ENCODE measurements around the gene NFIX.
"Not testable (repeated sequence)": the region's sequence is repeated elsewhere in the genome, so short reads cannot be mapped to it uniquely, and the experiment has no call there.

NFIX gene

DNA sequence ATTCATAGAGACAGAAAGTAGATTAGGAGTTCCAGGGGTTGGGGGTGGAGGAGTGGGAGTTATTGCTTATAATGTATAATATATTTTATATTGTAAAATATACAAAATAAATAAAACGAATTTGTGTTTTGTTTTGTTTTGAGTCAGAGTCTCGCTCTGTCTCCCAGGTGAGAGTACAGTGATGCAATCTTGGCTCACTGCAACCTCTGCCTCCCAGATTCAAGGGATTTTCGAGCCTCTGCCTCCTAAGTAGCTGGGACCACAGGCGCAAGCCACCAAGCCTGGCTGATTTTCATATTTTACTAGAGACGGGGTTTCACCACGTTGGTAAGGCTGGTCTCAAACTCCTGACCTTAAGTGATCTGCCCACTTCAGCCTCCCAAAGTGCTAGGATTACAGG, 35.8 kb upstream of the NFIX start:
- DNase-seq (ENCODE audit: low spot score) = no peak

DNA sequence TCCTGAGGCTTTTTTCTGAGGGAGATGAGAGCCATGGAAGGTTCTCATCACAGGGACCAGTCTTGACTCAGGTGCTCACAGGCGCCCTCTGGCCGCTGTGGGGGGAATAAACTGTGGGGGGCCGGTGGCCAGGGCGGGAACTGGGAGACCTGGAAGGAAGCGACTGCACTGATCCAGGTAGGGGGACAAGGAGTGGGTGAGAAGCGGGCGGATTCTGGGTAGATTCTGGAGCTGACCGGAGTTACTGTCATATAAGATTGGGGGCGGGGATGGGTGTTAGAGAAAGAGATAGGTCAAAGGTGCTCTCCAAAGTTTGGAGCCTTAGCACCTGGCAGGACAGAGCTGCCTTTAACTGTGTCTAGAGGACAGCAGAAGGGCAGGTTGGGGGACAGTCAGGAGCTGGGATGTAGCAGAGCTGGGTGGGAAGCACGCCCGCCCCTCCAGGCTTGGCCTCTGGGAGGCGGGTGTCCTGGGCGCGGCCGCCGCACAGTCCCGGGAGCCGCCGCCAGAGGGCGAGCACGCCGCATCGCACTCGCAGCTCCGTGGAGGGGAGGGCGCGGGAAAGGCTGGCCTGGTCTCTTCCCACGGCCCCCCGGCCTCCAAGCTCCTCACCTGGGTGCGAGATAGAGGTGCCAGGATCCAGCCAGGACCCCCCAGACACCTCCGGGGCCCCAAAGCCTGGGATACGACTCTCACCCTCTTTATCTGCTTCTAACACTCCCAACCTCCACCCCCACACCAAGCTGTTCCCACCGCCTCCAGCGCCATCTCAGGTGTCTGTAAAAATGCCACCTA, 30.1 kb upstream of the NFIX start:
- DNase-seq (ENCODE audit: low spot score) = peak; percentile 74

DNA sequence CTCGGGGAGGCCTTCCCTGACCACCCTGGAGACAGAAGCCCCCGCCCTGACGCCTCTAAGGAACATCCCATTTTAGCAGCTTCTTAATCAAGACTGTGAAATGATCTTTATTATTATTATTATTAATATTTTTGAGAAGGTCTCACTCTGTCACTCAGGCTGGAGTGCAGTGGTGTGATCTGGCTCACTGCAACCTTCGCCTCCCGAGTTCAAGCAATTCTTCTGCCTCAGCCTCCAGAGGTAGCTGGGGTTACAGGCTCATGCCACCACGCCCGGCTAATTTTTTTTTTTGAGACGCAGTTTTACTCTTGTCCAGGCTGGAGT, 29.5 kb upstream of the NFIX start:
- no peak for DNase-seq (ENCODE audit: low spot score)

DNA sequence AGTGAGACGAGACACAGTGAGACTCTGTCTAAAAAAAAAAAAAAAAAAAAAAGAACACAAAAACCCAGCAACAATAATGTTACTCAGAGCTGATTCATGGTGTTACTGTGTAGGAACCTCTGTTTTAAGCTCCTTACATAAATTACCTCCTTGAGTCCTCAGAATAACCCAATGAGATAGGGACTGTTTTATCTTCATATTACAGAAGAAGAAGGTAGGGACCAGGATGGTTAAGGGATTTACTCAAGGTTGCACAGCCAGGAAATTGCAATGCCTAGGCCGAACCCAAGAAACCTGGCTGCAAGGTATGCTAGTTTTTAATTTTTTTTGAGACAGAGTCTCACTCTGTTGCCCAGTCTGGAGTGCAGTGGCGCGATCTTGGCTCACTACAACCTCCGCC, 27.4 kb upstream of the NFIX start:
- no peak for DNase-seq (ENCODE audit: low spot score)

DNA sequence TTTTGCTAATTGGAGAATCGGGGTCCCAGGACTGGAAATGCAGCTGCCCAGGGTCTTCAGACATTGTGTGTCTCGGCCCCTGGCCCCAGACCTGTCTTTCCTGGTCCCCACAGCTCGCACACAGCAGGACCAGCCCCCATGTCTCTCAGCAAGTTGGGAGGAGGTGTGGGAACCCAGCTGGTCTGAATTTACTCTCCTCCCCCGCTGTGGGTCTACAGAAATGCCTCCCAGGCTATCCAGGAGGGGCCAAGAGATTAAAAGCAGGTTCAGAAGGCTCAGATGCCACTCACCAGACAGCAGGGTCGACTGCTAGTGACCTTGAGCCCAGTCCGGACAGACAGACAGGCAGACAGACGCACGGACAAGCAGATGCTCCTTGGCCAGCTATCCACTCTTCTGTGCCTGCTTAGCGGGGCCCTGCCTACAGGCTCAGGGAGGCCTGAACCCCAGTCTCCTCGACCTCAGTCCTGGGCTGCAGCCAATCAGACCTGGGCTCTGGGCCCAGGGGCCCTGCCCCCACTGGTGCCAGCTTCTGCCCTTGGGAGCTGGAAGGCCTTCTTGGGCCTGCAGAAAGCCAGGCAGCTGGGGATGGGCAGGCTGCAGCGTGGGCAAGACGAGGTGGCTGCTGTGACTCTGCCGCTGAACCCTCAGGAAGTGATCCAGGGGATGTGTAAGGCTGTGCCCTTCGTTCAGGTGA, 25.8 kb upstream of the NFIX start, which contains the start of gene DAND5:
Gene DAND5, plus strand, starts transcription at position 285 of the 697 bp plus-strand sequence. Its CDS starts 85 bp downstream, at position 370.
- DNase-seq (ENCODE audit: low spot score) = no peak

DNA sequence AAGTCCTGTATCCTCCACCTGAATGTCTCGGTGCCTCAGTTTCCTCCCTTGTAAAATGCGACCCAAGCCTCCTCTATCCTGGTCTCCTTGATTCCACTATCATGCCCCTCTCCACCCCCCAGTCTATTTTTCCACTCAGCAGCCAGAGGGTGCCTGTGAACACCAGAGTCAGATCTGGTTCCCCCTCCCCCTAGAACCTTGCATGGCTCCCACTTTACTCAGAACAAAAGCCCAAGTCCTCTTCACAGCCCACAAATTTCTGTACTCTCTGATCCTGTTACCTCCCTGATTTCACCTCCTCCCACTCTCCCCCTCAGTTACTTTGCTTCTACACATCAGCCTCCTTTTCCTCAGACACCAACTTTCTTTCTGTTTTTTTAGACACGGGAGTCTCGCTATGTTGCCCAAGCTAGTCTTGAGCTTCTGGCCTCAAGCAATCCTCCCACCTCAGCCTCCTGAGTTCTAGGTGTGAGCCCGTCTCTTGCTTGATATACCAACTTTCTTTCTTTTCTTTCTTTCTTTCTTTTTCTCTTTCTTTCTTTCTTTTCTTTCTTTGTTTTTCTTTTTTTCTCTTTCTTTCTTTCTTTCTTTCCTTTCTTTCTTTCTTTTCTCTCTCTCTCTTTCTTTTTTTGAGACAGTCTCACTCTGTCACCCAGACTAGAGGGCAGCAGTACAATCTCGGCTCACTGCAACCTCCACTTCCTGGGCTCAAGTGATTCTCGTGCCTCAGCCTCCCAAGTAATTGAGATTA, 25.0 kb upstream of the NFIX start:
- DNase-seq (ENCODE audit: low spot score) = no peak

DNA sequence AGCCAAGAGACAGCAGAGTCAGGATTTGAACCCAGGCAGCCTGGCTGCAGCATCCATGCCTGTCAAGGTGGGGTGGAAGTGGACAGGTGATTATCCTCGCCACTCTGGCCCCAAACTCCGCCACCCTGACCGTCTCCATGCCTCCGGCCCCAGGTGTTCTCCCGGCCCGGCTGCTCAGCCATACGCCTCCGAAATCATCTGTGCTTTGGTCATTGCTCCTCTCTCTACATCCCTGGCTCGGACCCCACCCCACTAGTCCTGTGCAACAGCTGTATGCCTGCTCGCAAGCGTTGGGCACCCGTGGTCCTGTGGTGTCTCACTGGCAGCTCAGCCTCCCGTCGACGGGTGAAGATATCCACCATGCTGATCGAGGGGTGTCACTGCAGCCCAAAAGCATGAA, 22.0 kb upstream of the NFIX start:
- no peak for DNase-seq (ENCODE audit: low spot score)

DNA sequence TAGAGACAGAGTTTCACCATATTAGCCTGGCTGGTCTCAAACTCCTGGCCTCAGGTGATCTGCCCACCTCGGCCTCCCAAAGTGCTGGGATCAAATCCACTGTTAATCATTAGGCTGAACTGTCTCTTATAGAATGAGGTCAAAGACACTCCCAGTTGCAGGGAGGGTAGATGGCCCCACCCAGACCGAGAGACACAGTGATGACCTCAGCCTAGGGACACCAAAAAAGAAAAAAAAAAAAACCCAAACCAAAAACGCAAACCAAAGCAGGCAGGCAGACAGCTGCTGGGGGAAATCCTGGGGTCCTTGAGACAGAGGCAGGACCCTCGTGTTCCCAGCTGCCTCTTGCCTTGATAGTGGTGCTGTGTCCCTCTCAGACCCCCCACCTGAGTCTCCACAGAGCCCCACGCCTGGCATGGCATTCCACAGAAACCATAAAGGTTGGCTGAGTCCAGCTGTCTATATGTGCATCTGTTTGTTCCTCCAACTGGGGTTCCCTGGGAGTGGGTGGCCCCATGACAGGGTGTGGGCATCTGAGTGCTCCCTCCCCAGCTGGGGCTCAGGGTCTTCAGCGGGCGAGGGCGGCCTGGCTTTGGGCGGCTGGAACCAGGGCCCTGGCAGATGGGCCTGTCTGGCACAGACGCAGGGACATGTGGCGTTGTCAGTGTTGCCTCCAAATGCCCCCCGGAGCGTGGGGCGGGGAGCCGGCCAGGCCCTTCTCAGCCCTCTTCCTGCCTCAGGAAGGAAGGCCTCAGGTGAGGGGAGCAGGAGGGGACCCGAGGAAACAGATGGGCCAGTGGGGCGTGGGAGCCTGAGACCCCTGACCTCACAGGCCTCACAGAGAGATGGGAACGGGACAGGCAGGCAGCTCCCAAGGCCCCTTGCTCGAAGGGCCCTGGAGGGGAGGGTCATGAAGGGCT, 20.7 kb upstream of the NFIX start:
- no peak for DNase-seq (ENCODE audit: low spot score)

DNA sequence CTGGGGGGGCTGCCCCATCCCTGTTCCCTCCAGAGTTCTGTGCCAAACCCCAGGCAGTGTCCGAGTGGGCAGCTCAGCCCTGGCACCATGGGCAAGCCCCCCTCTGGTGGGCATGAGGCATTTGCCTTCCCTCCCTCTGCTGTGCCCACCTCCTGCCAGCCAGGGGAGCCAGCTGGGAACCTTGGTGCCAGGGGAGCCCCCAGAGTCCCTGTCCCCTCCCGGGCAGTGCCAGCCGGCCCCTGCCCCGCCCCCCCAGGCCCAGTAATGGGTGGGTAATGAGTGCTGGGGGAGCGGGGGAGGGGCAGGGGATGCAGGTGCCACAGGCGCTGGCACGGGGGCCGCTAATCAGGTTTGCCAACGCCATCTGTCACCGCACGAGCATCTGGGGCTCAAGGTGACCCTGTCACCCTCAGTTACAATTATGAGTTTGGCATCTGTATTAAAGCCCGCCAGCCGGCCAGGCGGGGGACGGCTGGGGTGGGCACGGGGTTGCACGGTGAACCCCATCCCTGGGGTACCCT, 20.0 kb upstream of the NFIX start:
- DNase-seq (ENCODE audit: low spot score) = no peak

DNA sequence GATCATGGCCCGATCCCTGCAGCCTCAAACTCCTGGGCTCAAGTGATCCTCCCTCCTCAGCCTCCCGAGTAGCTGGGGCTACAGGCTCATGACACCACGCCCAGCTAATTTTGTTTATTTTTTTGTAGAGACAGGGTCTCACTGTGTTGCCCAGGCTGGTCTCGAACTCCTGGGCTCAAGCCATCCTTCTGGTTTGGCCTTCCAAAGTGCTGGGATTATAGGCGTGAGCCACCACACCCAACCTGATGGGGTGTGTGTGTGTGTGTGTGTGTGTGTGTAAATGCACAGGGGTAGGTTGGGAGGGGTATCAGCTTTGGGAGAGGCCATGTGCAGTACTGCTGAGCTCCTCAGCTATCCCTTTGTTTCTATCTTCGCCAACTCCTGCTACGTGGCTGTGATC, 19.2 kb upstream of the NFIX start:
- not testable (repeated sequence) for DNase-seq (ENCODE audit: low spot score)

DNA sequence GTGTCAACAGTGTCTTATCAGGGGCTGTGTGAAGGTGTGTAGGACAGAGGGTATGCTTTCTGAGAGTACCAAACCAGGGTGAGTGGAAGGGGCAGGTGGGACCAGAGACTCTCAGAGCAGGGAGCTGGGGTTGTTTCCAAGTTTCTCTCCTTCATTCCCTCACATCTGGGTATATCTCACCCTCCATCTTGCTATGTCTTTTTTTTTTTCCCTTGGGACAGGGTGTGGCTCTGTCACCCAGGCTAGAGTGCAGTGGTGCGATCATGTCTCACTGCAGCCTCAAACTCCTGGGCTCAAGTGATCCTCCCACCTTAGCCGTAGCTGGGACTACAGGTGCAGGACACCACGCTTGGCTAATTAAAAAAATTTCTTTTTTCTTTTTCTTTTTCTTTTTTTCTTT, 15.3 kb upstream of the NFIX start:
- DNase-seq (ENCODE audit: low spot score) = no peak

DNA sequence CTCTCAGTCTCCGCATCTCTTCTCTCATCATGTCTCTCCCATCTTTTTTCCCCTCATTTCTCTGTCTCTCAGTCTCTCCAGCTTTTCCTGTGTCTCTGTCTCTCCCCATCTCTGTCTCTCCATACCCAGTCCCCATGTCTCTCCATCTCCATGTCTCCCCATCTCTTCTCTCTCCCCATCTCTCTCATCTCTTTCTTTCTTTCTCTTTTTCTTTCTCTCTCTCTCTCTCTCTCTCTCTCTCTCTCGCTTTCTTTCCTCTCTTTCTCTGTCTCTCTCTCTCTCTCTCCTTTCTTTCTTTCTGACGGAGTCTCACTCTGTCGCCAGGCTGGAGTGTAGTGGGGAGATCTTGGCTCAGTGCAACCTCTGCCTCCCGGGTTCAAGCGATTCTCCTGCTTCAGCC, 12.6 kb upstream of the NFIX start:
- DNase-seq (ENCODE audit: low spot score) = no peak

DNA sequence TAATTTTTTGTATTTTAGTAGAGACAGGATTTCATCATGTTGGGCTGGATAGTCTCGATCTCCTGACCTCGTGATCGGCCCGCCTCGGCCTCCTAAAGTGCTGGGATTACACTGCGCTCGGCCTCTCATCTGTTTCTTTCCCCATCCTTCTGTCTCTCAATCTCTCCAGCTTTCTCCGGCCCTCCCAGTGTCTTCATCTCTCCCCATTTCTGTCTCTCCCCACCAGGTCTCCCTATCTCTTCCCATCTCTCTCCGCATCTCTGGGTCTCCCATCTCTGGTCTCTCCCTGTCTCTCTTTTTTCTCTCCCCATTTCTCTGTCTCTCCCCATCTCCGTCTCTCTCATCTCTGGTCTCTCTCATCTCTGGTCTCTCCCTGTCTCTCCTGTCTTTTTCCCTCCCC, 12.2 kb upstream of the NFIX start:
- no peak for DNase-seq (ENCODE audit: low spot score)

DNA sequence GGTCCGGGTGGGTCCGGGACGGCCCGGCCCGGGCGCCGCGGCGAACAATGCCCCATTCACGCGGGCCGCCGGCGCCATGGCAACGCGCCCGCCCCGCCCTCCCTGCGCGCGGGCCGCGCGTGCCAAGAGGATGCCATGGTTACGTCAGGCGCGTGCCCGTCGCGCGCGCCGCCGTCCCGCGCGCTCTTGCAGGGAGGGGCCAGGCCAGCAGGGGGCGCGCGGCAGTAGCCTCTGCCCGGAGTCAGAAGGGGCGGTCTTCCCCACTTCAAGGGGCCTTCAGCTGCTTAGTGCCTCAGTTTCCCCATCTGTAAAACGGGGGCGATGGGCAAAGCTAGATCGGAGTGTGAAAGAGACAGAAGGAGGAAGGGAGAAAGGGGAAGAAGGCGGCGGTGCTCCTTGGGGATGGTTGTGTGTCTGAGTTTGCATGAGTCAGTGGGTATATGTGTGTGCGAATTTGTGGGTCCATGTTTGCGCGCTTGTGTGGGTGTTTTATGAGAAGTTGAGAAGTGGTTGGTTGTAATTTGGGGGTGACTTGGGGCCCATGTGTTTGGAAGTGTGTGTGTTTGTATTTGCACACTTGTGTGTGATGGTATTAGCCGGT, 11.6 kb upstream of the NFIX start:
- peak; percentile 87 for DNase-seq (ENCODE audit: low spot score)

DNA sequence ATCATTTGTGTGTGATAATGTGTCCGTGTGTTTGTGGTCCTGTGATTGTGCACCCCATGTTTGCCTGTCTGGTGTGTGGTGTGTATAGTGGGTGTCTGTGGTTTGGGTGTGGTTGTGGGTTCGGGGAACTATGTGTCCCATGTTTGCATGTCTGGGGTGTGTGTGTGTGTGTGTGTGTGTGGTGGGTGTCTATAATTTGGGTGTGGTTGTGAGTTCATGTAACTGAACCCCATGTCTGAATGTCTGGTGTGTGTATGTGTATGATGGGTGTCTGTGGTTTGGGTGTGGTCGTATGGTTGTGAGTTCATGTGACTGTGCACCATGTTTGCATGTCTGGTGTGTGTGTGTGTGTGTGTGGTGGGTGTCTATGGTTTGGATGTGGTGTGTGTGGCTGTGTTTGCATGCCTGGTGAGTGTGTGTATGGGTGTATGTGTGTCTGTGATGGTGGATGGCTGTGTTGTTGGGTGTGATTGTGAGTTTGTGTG, 11.1 kb upstream of the NFIX start:
- no peak for DNase-seq (ENCODE audit: low spot score)

DNA sequence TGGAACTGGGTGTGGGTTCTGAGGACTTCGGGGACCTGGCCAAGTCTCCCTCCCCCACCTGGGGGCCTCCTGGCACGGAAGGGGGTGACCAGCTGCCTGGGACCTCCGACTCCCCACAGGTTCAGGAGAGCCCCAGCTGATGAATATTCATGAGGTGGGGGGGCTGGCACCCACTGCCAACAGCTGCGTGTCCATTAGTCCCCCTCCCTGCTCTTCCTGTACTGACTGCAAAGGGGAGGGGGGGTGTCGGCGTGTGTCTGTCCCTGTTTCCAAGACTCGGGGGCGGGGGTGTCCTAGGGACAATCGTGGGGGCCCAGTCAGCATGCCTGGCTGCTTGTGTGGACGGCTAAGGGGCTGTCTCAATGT, 10.6 kb upstream of the NFIX start:
- no peak for DNase-seq (ENCODE audit: low spot score)

DNA sequence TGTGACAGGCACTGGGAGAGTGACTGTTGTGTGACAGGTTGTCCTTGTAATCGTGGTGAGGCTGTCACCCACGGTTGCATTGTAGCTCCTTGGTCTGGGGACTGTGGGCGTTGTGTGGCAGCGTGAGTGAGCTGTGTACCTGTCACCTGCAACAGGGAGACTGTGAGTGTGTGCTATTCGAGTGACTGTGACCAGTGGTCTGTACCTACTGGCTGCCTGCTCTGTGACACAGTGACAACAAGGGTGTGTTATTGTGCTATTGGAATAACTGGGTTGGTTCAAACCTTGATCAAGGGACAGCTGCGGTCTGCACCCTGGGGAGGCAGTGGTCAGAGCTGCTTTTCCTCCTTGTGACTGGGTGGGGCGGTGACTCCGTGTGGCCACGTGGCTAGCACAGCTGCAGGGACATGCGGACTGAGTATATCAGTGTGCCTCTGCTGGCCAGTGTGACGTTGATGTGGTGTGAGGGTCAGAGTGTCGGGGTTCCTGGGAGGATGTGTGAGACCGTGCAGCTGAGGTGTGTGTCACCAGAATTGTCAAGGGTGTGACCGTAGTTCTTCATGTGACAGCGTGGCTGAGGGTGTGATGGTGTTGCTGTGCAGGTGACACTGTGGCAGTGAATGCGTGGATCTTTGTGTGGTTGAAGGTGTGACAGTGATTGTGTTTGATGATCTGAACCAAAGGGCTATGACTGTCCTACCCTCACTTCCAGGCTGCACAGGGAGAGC, 10.1 kb upstream of the NFIX start:
- DNase-seq (ENCODE audit: low spot score) = peak; percentile 83

DNA sequence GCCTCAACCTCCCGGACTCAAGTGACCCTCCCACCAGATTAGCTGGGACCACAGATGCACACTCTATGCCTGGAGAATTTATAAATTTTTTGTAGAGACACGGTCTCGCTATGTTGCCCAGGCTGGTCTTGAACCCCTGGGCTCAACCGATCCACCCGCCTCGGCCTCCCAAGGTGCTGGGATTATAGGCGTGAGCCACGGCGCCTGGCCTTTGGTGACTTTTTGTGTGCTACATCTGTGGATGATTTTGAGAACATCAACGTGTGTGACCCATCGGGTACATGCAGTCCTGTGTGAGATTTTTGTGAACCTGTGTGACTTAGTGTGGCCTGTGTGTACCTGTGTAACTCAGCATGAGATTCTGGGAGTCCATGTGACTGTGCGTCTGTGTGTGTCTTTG, 8.5 kb upstream of the NFIX start:
- DNase-seq (ENCODE audit: low spot score) = no peak

DNA sequence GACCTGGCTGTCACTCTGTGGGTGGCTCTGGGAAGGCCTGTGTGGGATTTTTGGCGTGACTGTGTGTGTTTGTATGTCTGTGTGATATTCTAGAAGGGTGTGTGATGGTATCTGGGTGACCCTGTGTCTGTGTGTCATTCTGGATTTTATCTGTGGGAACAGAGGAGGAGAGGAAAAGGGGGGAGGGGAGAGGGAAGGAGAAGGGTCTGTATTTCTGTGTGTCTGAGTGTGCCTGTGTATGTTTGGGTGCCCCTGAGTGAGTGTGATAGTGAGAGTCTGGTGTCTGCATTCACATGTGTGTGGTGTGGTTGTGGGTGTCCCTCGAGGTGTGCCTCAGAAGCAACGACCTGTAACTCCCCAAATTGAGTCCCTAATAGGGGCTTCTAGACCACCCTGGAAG, 8.1 kb upstream of the NFIX start:
- no peak for DNase-seq (ENCODE audit: low spot score)

DNA sequence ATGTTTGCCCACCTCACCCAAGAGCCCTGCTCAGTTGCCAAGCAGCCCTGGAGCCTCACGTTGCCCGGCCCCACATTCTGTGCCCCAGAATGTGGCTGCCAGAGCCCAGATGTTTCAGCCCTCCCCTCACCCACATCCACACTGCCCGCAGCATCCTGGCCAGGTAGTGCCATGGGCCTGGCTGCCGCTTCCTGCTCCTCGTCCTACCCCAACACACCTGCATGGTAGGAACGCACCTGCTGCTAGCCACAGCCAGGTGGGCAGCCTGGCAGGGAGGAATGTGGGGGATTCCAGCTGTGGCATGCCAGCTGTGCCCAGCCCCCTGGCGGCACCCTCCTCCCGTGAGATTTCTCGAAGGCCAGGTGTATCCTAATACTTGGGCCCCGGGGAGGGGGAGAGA, 7.5 kb upstream of the NFIX start:
- no peak for DNase-seq (ENCODE audit: low spot score)

DNA sequence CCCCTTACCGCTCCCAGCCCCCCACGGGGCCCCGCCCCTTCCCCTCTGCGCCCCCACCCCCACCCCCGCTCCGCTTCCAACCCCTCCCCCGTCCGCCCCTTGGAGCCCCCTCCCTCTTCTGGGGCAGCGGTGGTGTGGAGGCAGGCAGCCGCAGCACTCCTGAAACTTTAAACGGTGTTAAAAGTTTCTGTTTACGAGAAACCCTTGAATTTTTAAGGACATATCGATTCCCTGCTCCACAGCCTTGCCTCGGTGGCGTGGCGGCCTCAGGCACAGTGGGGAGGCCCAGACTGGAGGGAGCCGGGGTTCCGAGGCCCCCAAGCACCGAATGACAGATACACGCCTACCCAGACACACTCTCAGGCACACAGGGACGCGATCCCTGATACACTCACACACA, 4.8 kb upstream of the NFIX start:
- DNase-seq (ENCODE audit: low spot score) = no peak

Measured in LoVo (cell line).